Measurements from ENCODE around the gene ZBTB39.

The ZBTB39 gene

DNA sequence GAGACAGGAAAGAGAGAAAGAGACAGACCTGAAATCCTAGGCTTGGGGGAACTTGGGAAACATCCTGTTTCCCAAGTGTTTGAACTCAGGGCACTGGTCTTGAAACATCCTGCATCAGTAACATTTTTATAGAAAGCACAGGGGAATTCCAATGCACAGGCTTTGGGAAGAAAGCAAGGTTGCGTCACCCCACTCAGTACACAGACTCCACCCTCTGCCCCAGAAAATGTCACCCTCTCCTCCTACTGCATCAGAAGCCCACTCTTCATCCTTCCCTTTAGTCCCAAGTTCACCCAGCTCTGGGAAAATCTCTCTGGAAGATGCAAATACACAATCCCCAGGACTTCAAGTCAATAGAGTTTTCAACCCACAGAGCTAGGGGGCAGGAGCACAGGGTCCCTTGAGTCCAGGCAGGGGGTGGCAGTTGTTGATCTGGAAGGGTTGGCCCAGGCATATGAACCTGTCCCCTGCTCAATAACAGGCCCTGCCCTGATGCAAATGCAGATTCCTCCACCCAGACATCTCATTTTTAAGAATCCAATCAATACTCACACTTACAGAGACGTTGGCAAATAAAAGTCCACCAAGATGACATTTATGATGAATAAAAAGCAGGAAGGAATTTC is 50.6 kb downstream of the ZBTB39 start:
- Mint-ChIP-seq H3K9me3 (no peaks in the 10 kb centered on the region), H3K36me3 (no peaks in the 10 kb centered on the region), H3K4me1 (peaks cover 6% of the 10 kb centered on the region), H3K4me3 (no peak overlapping the region), H3K27ac (no peak overlapping the region)
- DNase-seq (ENCODE audit: low spot score in 2 of 2) (no peak), ATAC-seq (no peak)

DNA sequence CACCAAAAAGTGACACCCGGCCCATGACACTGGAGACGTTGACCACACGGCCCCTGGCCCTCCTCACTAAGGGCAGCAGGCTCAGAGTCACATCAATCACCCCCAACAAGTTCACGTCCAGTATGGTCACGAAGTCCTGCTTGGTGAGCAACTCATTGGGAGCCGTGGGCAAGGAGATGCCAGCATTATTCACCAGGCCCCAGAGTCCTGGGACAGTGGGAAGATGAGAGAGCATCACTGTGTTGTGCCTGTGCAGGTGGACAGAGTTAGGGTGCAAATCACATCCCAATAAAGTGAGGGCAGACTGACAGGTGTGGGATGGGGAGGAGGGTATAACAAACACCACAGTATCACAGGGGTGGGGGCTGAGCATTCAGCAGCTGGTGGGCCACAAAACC is 51.4 kb downstream of the ZBTB39 start:
- H3K4me3 Mint-ChIP-seq, result no peak overlapping the region
- H3K4me1 Mint-ChIP-seq, result no peaks in the 10 kb centered on the region
- no peaks in the 10 kb centered on the region for H3K9me3 Mint-ChIP-seq
- H3K36me3 Mint-ChIP-seq, result no peaks in the 10 kb centered on the region
- no peak overlapping the region for H3K27ac Mint-ChIP-seq
- ATAC-seq, result no peak
- DNase-seq (ENCODE audit: low spot score in 2 of 2), result peak in 1 of 2 donors; percentile 35

DNA sequence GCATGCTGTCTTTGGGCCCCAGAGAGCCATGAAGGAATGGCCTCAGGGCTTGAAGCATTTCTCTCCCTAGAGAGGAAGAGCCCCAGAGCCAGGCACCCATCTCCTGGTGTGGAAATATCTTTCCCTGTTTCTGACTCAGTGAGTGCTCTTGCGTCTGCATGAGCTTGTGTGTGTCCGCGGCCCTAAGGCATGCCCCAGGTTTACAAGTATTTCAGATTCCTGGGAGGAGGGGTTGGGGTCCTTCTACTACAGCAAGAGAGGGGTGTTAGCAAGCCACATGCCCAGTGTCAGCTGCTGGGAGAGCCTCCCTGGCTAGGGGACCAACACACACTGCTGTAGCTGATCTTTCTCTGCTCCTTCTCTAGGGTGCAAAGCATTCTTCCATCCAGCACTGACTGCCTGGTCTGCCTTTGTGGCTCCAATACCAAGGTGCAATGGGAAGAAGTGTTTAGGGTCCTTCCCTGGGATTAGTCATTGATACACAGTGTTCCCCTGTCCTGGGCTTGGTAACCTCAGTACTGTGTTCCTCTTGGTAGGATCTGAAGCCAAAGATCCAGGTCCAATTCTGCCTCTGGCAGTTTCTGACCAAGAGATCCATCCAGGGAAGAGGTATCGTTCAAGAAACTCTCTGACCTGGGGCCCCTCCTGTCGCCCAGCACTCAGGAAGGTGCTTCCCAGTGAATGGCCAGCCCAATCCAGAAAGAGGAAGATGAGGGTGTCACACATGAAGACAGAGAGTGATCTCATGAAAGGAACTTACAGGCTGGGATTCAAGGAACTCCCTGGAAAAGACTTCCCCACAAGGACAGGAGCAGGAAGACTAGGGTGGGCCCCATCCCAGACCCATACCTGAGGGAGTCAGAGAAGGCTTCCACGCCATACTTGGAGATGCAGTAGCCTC is 52.0 kb downstream of the ZBTB39 start:
- DNase-seq (ENCODE audit: low spot score in 2 of 2), result peak in 1 of 2 donors; percentile 38
- H3K4me1 Mint-ChIP-seq, result no peaks in the 10 kb centered on the region
- no peak overlapping the region for H3K27ac Mint-ChIP-seq

DNA sequence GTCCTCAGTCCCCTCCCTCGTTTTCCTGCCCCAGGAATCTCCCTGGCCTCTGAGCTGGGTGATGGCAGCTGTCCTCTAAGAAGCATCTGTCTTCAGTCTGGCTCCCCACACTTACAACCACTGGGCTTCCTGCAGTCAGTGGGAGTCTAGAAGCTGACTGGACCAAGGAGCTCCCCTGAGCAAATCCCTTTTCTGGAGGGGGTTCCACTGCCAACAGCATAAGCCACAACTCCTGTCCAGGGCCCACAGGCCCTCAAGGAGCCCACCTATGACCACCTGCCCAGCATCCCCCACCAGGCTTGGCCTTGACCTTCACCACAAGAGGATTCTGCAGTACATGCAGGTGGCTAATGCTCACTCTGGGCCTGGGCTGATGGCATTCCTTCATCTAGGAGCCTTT is 53.0 kb downstream of the ZBTB39 start:
- DNase-seq (ENCODE audit: low spot score in 2 of 2) (peak in 1 of 2 donors; percentile 36), ATAC-seq (no peak)
- H3K27ac Mint-ChIP-seq, result no peak overlapping the region
- no peaks in the 10 kb centered on the region for H3K4me1 Mint-ChIP-seq
- no peak overlapping the region for H3K4me3 Mint-ChIP-seq
- H3K9me3 Mint-ChIP-seq, result no peaks in the 10 kb centered on the region
- no peaks in the 10 kb centered on the region for H3K36me3 Mint-ChIP-seq

More for the DNA sequence above, 52.0 kb downstream of the ZBTB39 start:
- Mint-ChIP-seq H3K9me3 (no peaks in the 10 kb centered on the region), H3K36me3 (no peaks in the 10 kb centered on the region), H3K4me3 (no peak overlapping the region)
- no peak for ATAC-seq

DNA sequence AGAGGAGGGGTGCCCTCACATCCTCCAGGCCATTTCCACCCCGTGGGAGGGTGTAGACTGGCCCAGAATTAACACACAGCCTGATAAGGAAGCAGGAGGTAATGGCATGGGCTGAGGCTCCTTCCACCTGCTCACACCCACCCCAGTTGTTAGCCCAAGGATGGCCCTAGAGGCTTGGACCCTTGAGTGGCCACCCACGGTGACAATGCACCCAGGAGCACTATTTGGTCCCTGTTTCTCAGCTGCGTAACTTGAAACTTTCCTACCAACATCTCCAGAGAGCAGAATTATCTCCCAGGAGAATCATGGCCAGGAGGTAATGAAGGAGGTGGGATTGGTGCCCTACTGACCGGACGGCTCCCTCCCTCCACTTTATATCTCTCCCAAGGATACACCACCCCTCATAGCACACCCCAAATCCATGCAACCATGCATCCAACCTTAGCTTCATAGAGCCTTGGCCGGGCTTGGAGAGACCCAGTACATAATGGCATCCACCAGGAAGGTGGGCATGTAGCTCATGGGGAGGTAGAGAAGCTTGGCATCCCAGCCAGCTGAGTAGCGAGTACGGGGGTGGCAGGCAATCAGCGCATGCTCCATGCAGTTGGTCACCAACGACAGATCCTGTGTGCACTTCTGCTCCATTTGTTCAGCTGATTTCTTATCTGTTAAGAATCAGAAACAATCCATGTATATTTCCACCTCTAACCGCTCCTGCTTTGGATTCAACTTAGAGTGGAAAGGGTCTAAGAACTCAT is 54.6 kb downstream of the ZBTB39 start:
- Mint-ChIP-seq H3K4me3 (no peak overlapping the region), H3K36me3 (no peaks in the 10 kb centered on the region), H3K4me1 (no peaks in the 10 kb centered on the region), H3K9me3 (no peaks in the 10 kb centered on the region), H3K27ac (no peak overlapping the region)
- DNase-seq (ENCODE audit: low spot score in 2 of 2) (peak in 1 of 2 donors; percentile 30), ATAC-seq (no peak)

GRCh38 chr12:56948881-56949280 is 57.5 kb downstream of the ZBTB39 start:
- no peak overlapping the region for H3K4me3 Mint-ChIP-seq
- H3K36me3 Mint-ChIP-seq, result no peaks in the 10 kb centered on the region
- no peak for DNase-seq (ENCODE audit: low spot score in 2 of 2)
- no peaks in the 10 kb centered on the region for H3K9me3 Mint-ChIP-seq
- H3K4me1 Mint-ChIP-seq, result no peaks in the 10 kb centered on the region
- no peak overlapping the region for H3K27ac Mint-ChIP-seq
- ATAC-seq, result no peak

All from stimulated activated effector memory CD8-positive, alpha-beta T cell treated with anti-CD3 and anti-CD28 coated beads, Interleukin-12 subunit alpha, Interleukin-12 subunit beta, amount 100 ng/mL, for 72 hours (primary cell).